Measurements from ENCODE around the gene SUMO3.

SUMO3 gene

DNA sequence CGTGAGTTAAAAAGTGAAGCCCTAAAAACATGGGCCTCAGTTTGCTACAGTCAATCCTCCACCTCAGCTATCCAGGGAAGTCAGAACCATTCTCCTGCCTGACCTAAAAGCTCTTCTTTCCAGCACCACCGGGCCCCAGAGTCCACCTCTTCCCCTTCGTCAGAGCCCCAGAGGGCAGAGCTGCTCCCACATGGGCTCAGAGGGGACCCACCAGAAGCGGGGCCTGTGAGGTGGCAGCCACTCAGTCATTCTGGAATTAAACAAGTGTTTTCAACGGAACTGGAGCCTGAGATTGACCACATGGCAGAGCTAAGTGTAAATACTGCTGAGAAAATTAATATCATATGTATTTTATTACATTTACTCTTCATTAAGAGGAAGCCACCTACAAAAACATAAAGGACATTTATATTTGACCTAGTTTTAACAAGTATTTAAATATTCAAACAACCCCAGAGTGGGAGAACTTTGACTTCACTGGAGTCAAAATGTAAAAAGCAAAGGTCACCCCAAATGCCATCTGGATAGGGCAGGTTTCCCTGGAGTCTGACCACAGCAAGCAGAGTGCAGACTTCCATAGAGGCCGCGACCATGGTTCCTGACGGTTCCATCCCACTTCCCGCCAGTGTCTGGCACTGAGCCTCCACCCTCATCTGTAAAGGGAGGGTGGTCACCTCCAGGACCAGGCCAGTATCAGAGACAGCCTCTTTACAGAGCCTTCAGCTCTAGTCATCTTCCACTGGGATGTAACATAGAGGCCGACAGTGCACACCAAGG is 1.8 kb downstream of the SUMO3 start:
- no peak overlapping the region for H3K27ac ChIP-seq (ENCODE audit: low read depth, low read length)
- DNase-seq: no peak
- H3K36me3 ChIP-seq (ENCODE audit: control insufficient read depth, insufficient read depth, low read length): peaks cover 2% of the 10 kb centered on the region
- H3K18ac ChIP-seq (ENCODE audit: low read length): no peak overlapping the region
- no peak overlapping the region for H3K4ac ChIP-seq (ENCODE audit: low read depth, low read length)
- H2BK120ac ChIP-seq (ENCODE audit: low read depth, low read length): no peak overlapping the region
- H4K5ac ChIP-seq (ENCODE audit: low read length): no peak overlapping the region
- H3K23ac ChIP-seq (ENCODE audit: low read length): no peak overlapping the region
- no peak overlapping the region for H3K56ac ChIP-seq (ENCODE audit: low read length)
- no peak overlapping the region for H3K4me3 ChIP-seq (ENCODE audit: low read length)
- H2AK5ac ChIP-seq (ENCODE audit: low read length): no peak overlapping the region
- no peak overlapping the region for H2BK15ac ChIP-seq (replicated peaks; ENCODE audit: low read depth)
- no CpG with 5 or more reads among the region's 10 CpGs for WGBS (ENCODE audit: extremely low coverage, insufficient coverage, low lambda C conversion rate)
- H3K4me1 ChIP-seq (ENCODE audit: control insufficient read depth, low read depth, low read length): no peaks in the 10 kb centered on the region
- H4K8ac ChIP-seq (ENCODE audit: low read depth, low read length): no peak overlapping the region
- H3K79me1 ChIP-seq (ENCODE audit: low read length): peaks cover 21% of the 10 kb centered on the region
- H3K79me2 ChIP-seq (ENCODE audit: control insufficient read depth, insufficient read depth, low read length): peaks cover 44% of the 10 kb centered on the region
- no peak overlapping the region for H2BK5ac ChIP-seq (ENCODE audit: low read length)
- H3K9ac ChIP-seq (ENCODE audit: low read length): no peak overlapping the region
- H3K4me2 ChIP-seq (ENCODE audit: low read length): no peak overlapping the region
- H3K27me3 ChIP-seq (ENCODE audit: insufficient read depth, low read length, poor library complexity): no peaks in the 10 kb centered on the region

DNA sequence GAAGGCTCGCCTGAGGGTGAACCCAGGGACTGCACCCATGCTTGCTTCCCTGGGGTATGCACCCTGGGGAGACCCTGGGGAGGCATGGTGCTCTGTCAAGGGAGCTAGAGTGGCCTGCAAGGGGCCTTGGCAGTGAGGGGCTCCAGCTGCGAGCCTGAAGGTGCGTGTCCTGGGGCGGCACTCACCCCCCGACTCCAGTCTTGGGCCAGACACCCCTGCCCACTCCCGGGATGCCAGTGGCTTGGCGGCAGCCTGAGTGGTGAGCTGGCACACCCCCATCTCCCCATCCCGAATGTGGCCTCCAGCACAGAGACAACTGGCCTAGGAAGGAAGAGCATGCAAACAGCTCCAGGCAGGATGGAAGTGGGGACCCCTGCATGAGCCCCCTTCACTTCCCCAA is 2.6 kb downstream of the SUMO3 start:
- Histone ChIP-seq H4K8ac (ENCODE audit: low read depth, low read length) (no peak overlapping the region), H3K9ac (ENCODE audit: low read length) (no peak overlapping the region), H2BK120ac (ENCODE audit: low read depth, low read length) (no peak overlapping the region), H3K27me3 (ENCODE audit: insufficient read depth, low read length, poor library complexity) (no peaks in the 10 kb centered on the region), H3K4me1 (ENCODE audit: control insufficient read depth, low read depth, low read length) (no peaks in the 10 kb centered on the region), H3K18ac (ENCODE audit: low read length) (no peak overlapping the region), H2BK5ac (ENCODE audit: low read length) (no peak overlapping the region), H3K36me3 (ENCODE audit: control insufficient read depth, insufficient read depth, low read length) (peaks cover 2% of the 10 kb centered on the region), H4K5ac (ENCODE audit: low read length) (no peak overlapping the region), H3K27ac (ENCODE audit: low read depth, low read length) (no peak overlapping the region), H3K79me2 (ENCODE audit: control insufficient read depth, insufficient read depth, low read length) (peaks cover 48% of the 10 kb centered on the region), H3K4me2 (ENCODE audit: low read length) (no peak overlapping the region), H3K79me1 (ENCODE audit: low read length) (peaks cover 27% of the 10 kb centered on the region), H2BK15ac (replicated peaks; ENCODE audit: low read depth) (no peak overlapping the region), H3K4ac (ENCODE audit: low read depth, low read length) (no peak overlapping the region), H3K23ac (ENCODE audit: low read length) (no peak overlapping the region), H2AK5ac (ENCODE audit: low read length) (no peak overlapping the region), H3K4me3 (ENCODE audit: low read length) (no peak overlapping the region), H3K56ac (ENCODE audit: low read length) (no peak overlapping the region)
- no peak for DNase-seq
- WGBS (ENCODE audit: extremely low coverage, insufficient coverage, low lambda C conversion rate): no CpG with 5 or more reads among the region's 8 CpGs

DNA sequence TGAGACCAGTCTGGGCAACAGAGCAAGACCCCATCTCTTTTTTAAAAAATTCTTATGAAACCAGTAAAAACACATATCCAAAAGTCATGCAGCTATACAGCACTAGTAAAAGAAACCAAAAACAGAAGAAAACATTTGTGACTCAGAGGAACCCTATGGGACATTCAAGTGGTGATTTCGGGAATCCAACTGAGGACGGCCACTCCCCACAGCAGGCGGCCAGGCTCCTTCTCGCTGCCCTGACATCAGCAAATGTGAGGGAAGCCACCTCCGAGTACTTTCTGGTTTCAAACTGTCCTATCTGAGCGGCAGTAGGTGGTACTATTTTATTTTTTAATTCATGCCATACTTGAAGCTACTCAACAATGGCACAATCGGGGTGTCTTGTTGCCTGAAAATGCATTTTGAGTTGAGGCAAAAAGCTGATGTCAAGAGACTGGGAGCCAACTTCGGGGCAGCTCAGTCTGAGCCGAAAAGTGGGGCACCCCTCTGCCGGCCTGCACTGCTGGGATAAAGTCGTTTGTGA is 3.3 kb downstream of the SUMO3 start:
- Histone ChIP-seq H3K27ac (ENCODE audit: low read depth, low read length) (no peak overlapping the region), H3K4me1 (ENCODE audit: control insufficient read depth, low read depth, low read length) (no peaks in the 10 kb centered on the region), H4K5ac (ENCODE audit: low read length) (no peak overlapping the region), H3K79me1 (ENCODE audit: low read length) (peaks cover 28% of the 10 kb centered on the region), H3K79me2 (ENCODE audit: control insufficient read depth, insufficient read depth, low read length) (peaks cover 48% of the 10 kb centered on the region), H2BK15ac (replicated peaks; ENCODE audit: low read depth) (no peak overlapping the region), H3K18ac (ENCODE audit: low read length) (no peak overlapping the region), H3K23ac (ENCODE audit: low read length) (no peak overlapping the region), H2BK120ac (ENCODE audit: low read depth, low read length) (no peak overlapping the region), H3K36me3 (ENCODE audit: control insufficient read depth, insufficient read depth, low read length) (peaks cover 2% of the 10 kb centered on the region), H3K4me3 (ENCODE audit: low read length) (no peak overlapping the region), H3K27me3 (ENCODE audit: insufficient read depth, low read length, poor library complexity) (no peaks in the 10 kb centered on the region), H3K4ac (ENCODE audit: low read depth, low read length) (no peak overlapping the region), H3K56ac (ENCODE audit: low read length) (no peak overlapping the region), H2AK5ac (ENCODE audit: low read length) (no peak overlapping the region), H2BK5ac (ENCODE audit: low read length) (no peak overlapping the region), H4K8ac (ENCODE audit: low read depth, low read length) (no peak overlapping the region), H3K4me2 (ENCODE audit: low read length) (no peak overlapping the region), H3K9ac (ENCODE audit: low read length) (no peak overlapping the region)
- no peak for DNase-seq
- no CpG with 5 or more reads among the region's 11 CpGs for WGBS (ENCODE audit: extremely low coverage, insufficient coverage, low lambda C conversion rate)

- Histone ChIP-seq H2BK5ac (ENCODE audit: low read length) (no peak overlapping the region), H3K79me1 (ENCODE audit: low read length) (peaks cover 30% of the 10 kb centered on the region), H3K27me3 (ENCODE audit: insufficient read depth, low read length, poor library complexity) (no peaks in the 10 kb centered on the region), H4K8ac (ENCODE audit: low read depth, low read length) (no peak overlapping the region), H3K9ac (ENCODE audit: low read length) (no peak overlapping the region), H3K27ac (ENCODE audit: low read depth, low read length) (no peak overlapping the region), H3K18ac (ENCODE audit: low read length) (no peak overlapping the region), H4K5ac (ENCODE audit: low read length) (no peak overlapping the region), H3K23ac (ENCODE audit: low read length) (no peak overlapping the region), H3K4ac (ENCODE audit: low read depth, low read length) (no peak overlapping the region), H2BK120ac (ENCODE audit: low read depth, low read length) (no peak overlapping the region), H3K36me3 (ENCODE audit: control insufficient read depth, insufficient read depth, low read length) (peaks cover 3% of the 10 kb centered on the region), H3K4me1 (ENCODE audit: control insufficient read depth, low read depth, low read length) (no peaks in the 10 kb centered on the region), H2BK15ac (replicated peaks; ENCODE audit: low read depth) (no peak overlapping the region), H3K4me2 (ENCODE audit: low read length) (no peak overlapping the region), H3K56ac (ENCODE audit: low read length) (no peak overlapping the region), H2AK5ac (ENCODE audit: low read length) (no peak overlapping the region), H3K79me2 (ENCODE audit: control insufficient read depth, insufficient read depth, low read length) (peaks cover 48% of the 10 kb centered on the region), H3K4me3 (ENCODE audit: low read length) (no peak overlapping the region)
- no peak for DNase-seq
- no CpG with 5 or more reads among the region's 18 CpGs for WGBS (ENCODE audit: extremely low coverage, insufficient coverage, low lambda C conversion rate)
These were observed 4.1 kb downstream of the SUMO3 start for GRCh38 chr21:44813727-44814126.

GRCh38 chr21:44813149-44813548 is 4.7 kb downstream of the SUMO3 start:
- Histone ChIP-seq H3K36me3 (ENCODE audit: control insufficient read depth, insufficient read depth, low read length) (peaks cover 6% of the 10 kb centered on the region), H3K79me2 (ENCODE audit: control insufficient read depth, insufficient read depth, low read length) (peaks cover 48% of the 10 kb centered on the region), H2BK120ac (ENCODE audit: low read depth, low read length) (no peak overlapping the region), H3K56ac (ENCODE audit: low read length) (peak overlapping the region; percentile 34), H4K5ac (ENCODE audit: low read length) (no peak overlapping the region), H4K8ac (ENCODE audit: low read depth, low read length) (no peak overlapping the region), H3K23ac (ENCODE audit: low read length) (no peak overlapping the region), H3K4me2 (ENCODE audit: low read length) (no peak overlapping the region), H3K18ac (ENCODE audit: low read length) (no peak overlapping the region), H3K4ac (ENCODE audit: low read depth, low read length) (no peak overlapping the region), H3K79me1 (ENCODE audit: low read length) (peaks cover 30% of the 10 kb centered on the region), H2BK5ac (ENCODE audit: low read length) (no peak overlapping the region), H3K9ac (ENCODE audit: low read length) (no peak overlapping the region), H3K27ac (ENCODE audit: low read depth, low read length) (no peak overlapping the region), H2AK5ac (ENCODE audit: low read length) (no peak overlapping the region), H2BK15ac (replicated peaks; ENCODE audit: low read depth) (no peak overlapping the region), H3K4me1 (ENCODE audit: control insufficient read depth, low read depth, low read length) (no peaks in the 10 kb centered on the region), H3K4me3 (ENCODE audit: low read length) (no peak overlapping the region), H3K27me3 (ENCODE audit: insufficient read depth, low read length, poor library complexity) (no peaks in the 10 kb centered on the region)
- no CpG with 5 or more reads among the region's 10 CpGs for WGBS (ENCODE audit: extremely low coverage, insufficient coverage, low lambda C conversion rate)
- DNase-seq: no peak

DNA sequence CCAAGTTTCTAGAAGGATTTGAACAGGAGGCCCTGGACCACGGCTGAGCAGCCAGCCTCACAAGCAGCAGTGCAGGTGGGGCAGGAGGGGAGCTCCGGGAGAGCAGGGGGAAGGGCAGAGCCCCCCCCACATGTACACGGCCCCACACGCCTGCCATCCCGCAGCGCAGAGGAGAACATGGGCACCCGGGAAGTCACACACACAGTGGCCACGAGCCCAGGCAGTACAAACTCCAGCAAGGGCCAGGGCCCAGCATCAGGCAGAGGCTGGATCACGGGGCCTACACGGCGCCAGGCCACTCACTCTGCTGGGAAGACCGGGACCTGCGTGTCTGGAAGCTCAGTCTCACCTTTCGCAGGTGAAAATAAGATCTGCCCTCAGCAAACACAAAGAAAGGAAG is 5.2 kb downstream of the SUMO3 start:
- Histone ChIP-seq H3K36me3 (ENCODE audit: control insufficient read depth, insufficient read depth, low read length) (peaks cover 6% of the 10 kb centered on the region), H3K4me2 (ENCODE audit: low read length) (no peak overlapping the region), H3K56ac (ENCODE audit: low read length) (peak overlapping the region; percentile 34), H3K9ac (ENCODE audit: low read length) (no peak overlapping the region), H4K8ac (ENCODE audit: low read depth, low read length) (no peak overlapping the region), H2BK5ac (ENCODE audit: low read length) (no peak overlapping the region), H3K4me1 (ENCODE audit: control insufficient read depth, low read depth, low read length) (no peaks in the 10 kb centered on the region), H3K79me2 (ENCODE audit: control insufficient read depth, insufficient read depth, low read length) (peaks cover 48% of the 10 kb centered on the region), H3K27me3 (ENCODE audit: insufficient read depth, low read length, poor library complexity) (no peaks in the 10 kb centered on the region), H3K23ac (ENCODE audit: low read length) (no peak overlapping the region), H2AK5ac (ENCODE audit: low read length) (no peak overlapping the region), H3K18ac (ENCODE audit: low read length) (no peak overlapping the region), H2BK15ac (replicated peaks; ENCODE audit: low read depth) (no peak overlapping the region), H3K4me3 (ENCODE audit: low read length) (no peak overlapping the region), H3K79me1 (ENCODE audit: low read length) (peaks cover 30% of the 10 kb centered on the region), H3K27ac (ENCODE audit: low read depth, low read length) (no peak overlapping the region), H4K5ac (ENCODE audit: low read length) (no peak overlapping the region), H3K4ac (ENCODE audit: low read depth, low read length) (no peak overlapping the region), H2BK120ac (ENCODE audit: low read depth, low read length) (no peak overlapping the region)
- no CpG with 5 or more reads among the region's 14 CpGs for WGBS (ENCODE audit: extremely low coverage, insufficient coverage, low lambda C conversion rate)
- no peak for DNase-seq

All from mesendoderm (in vitro differentiated cells).